ENCODE measurements around the gene TGDS.
A peak's percentile ranks its signal among the peaks of the same experiment; 100 is the strongest.
"Not testable (repeated sequence)": the region's sequence is repeated elsewhere in the genome, so short reads cannot be mapped to it uniquely, and the experiment has no call there.

TGDS gene, protein sequence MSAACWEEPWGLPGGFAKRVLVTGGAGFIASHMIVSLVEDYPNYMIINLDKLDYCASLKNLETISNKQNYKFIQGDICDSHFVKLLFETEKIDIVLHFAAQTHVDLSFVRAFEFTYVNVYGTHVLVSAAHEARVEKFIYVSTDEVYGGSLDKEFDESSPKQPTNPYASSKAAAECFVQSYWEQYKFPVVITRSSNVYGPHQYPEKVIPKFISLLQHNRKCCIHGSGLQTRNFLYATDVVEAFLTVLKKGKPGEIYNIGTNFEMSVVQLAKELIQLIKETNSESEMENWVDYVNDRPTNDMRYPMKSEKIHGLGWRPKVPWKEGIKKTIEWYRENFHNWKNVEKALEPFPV

DNA sequence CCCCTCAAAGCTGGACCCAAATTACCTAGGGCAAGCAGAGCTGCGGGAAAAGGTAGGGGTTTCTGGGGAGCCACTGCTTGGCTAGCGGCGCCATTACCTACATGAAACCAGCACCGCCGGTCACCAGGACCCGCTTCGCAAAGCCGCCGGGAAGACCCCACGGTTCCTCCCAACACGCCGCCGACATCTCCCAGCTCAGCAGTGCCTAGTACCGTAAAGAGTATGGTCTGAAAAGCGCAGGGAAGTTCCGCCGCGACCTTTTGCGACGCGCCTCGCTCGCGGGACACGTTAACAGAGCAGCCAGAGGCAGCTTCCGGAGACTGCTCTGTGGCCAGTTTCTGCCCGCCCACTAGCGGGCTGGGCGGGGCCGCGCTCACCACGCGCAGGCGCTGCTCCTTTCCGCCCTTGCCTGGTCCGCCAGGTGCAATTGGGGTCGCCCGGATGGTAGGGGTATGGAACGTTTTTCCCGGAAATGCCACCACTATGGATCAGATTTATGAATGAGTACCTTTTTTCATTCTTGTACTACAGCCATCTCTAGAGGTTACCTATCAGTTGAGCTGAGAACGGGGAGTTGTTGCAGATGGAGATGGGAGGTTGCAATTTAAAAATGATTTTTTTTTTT lies at the start of gene TGDS:
Gene TGDS, minus strand, starts transcription at position 203 of the 625 bp plus-strand sequence. Its CDS starts 16 bp downstream, at position 187.
- peak; percentile 95 for DNase-seq

DNA sequence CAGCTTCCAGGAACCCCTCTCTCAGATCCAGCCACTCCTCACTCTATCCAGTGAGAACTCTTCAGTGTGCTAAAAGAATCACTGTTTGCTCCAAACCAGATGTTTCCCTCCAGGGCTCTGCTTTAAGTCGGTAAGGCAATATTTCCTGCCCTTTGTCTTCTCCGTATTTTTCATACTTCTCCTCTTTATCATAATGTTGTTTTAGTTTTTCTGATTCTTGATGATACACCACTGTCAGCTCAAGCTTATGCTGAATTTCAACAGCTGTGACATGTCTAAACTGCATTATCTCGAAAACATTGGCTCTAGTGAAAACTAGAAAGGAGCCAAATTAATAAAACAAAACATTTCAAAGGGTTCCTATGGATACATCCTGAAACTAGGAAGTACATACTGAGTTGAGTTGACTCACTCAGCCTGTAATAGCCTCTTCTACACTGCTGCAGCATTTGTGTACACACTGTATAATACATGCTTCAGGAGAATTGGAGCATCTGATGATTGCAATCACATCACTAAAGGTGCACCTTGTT lies 45.5 kb upstream of the TGDS start:
- no peak for DNase-seq

DNA sequence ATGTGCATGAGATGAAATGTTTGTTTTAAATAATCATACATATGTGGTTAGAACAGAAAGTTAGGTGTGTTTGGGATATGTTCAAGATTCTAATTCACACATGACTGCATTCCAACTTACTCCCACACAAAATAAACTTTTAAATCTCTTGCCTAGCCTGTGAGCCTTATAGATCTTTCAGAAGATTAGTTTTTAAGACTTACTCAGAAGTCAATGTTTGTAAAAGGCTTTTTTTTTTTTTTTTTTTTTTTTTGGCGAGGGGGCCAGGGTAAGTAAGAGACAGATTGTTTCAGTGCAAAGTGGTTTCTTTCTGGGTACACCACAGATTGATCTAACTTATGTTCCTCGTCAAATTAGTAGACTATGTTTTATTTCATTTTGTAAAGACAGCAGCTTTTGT lies 44.8 kb upstream of the TGDS start:
- DNase-seq, result no peak

DNA sequence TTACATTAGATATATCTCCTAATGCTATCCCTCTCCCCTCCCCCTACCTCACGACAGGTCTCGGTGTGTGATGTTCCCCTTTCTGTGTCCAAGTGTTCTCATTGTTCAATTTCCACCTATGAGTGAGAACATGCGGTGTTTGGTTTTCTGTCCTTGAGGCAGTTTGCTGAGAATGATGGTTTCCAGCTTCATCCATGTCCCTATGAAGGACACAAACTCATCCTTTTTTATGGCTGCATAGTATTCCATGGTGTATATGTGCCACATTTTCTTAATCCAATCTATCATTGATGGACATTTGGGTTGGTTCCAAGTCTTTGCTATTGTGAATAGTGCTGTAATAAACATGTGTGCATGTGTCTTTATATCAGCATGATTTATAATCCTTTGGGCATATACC lies 41.7 kb upstream of the TGDS start:
- DNase-seq, result not testable (repeated sequence)

DNA sequence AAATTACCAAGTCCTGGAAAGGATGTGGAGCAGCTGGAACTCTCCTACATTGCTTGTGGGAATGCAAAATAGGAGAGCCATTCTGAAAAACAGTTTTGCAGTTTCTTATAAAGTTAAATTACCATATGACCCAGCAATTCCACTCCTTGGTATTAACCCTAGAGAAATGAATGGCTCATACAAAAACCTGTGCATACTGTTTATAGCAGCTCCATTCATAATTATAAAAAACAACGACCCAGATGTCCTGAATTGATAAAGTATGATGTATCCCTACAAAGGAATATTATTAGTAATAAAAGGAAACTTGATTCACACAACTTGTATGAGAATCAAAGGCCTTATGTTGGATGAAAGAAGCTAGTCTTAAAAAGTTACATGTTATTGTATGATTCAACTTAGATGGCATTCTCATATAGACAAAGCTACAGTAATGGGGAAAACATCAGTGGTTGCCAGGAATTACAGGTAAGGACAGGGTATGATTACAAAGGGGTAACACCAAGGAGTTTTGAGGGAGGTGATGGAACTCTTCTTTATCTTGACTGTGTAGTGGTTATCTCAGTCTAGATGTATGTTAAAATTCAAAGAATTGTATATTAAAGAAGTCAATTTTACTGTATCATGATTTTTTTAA lies 41.1 kb upstream of the TGDS start:
- DNase-seq, result no peak

DNA sequence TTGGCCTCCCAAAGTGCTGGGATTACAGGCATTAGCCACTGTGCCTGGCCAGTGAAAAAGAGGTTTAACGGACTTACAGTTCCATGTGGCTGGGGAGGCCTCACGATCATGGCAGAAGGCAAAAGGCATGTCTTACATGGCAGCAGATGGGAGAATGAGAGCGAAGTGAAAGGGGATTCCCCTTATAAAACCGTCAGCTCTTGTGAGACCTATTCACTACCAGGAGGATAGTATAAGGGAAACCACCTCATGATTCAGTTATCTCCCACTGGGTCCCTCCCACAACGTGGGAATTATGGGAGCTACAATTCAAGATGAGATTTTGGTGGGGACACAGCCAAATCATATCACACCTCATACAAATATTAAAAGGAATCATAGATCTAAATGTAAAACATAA lies 40.1 kb upstream of the TGDS start:
- DNase-seq, result not testable (repeated sequence)

DNA sequence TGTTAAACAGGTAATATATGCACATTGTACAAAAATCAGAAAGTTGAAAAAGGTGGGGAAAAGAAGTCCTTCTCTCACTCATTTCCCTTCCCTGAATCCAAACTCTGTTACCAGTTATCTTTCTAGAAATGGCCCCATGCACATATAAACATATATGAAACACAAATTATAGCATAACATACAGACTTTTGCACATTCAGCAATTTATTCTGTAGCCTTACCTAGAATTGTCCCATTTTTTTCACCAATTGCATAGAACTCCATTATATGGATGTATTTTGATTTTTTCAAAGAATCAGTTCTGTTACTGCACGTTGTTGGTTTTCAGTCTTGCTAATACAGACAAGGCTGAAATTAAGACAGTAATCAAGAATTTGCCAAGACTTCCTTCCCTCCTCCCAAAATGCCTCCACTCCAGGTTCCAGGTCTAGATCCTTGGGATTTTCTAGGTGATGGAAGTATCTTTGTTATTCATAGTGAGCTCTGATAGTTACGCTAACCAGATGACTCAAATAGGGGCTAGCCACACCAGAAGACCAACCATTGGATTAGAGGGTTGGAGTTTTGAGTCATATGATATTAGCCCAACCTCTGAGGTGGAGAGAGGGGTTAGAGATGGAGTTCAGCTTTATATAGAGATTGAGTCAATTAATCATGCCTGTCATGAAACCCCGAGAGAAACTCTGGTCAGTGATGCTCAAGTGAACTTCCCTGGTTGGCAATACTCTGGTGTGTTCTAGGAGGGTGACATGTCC lies 36.5 kb upstream of the TGDS start:
- no peak for DNase-seq

DNA sequence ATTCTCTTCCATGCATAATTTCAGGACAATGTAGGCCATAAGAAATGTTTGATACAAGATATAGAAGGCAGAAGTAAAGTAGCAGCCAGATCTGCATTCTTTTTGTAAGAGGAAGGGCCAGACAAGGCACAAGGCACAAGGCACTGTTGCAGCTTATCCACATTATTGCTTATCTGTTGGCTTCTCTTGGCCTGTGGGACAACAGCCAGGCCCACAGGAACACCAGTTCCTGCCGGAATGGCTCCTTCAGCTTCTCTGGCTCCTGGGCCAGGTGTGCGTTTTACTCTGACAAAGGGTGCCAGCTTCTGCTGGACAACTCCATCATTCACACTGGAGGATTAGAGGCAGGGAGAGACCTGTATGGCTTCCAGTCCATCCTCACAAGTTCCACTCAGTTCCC lies 34.9 kb upstream of the TGDS start:
- no peak for DNase-seq

DNA sequence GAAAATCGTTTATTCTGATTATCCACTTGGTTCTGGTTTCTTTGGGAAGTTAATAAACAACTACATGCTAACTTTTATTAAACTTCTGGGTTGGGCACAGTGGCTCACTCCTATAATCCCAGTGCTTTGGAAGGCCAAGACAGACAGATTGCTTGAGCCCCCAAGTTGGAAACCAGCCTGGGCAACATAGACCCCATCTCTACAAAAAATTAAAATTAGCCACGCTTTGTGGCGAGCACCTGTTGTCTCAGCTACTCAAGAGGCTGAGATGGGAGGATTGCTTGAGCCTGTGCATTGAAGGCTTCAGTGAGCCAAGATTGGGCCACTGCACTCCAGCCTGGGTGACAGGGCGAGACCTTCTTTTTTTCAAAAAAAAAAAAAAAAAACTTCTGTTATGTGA lies 27.4 kb upstream of the TGDS start:
- DNase-seq, result no peak

DNA sequence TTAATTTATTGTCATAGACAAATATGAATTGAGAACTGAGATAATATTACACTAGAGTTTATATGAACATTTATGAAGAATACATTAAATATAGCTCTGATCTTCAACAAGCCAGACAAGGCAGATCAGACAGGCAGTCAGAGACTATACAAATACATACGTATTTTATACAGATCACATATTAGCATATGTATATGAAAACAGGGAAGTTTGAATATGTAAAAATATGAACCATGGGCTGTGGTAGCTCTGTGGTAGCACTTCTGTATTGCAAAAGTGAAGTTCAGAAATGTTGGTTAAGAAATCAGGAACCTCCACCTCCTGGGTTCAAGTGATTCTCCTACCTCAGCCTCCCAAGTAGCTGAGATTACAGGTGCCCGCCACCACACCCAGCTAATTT lies 26.4 kb upstream of the TGDS start:
- DNase-seq, result peak; percentile 0

DNA sequence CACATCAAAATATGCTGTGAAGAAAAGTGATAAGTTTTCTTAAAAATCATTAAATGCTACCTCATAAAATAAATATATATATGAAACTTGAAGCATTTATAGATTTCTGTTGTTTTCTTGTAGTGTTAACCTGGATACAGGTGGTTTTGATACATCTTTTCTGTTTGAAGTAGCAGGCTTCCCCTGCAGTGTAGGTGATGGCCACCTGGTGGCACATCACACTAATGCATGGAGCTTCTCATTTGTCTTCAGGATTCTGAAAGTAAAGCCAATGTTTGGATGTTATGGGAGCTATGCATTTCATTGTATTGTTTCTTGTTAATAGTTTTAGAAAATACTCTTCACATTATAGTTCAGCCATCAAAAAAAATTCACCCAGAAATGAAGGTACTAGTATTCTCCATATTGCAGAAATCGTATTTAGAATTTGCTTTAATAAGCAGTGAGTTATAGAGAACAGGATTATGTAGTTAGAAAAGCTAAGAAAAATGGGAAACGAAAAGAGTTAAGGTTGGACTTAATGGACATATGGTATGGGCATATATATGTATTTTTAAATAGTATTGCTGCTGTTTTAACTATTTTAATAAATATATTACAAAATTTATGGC lies 24.4 kb upstream of the TGDS start:
- DNase-seq, result peak; percentile 7

DNA sequence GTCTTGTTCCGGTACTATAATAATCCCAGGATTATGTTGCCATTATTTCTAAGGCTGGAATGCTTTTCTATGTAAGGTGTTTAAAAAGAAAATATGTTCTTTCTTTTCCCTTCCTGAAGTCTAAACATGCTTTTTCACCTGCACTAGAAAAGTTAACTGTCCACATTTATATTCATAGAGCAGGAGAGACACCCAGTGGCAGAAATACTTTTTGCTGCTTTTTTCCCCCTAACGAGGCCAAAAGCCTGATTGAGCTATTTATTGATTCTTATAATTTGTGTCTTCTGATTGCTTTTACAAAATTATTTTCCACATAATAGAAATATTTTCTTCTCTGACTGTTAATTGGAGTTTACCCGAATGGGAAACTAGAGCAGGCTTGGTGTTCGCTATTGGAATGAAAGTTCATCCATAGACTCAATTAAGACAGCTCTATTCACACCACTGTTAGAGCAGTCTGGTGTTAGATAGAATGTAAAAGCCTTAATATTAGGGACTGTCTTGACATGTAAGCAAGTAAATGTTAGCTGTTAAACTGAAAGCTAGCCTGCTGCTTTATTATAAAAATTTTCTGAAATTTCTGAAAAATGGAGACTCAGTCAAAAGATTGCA lies 21.5 kb upstream of the TGDS start:
- no peak for DNase-seq

DNA sequence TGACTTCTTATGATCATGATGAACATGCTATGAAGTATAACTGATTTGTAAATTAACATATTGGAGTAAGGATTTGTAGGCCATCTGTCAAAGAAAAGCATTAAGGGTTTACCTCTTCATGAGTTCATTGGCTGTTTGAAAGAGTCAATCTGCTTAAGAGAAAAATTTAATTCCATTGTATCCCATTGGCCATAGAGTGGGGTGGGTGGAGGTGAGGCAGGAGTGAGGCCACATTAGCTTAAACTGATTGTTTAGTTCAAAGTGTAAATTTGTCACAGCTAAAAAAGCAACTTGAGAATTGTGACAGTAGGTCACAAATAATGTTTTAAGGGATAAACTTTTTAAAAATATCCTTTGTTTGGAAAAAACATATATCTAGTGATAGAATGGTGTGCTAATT lies 17.1 kb upstream of the TGDS start:
- DNase-seq, result no peak

DNA sequence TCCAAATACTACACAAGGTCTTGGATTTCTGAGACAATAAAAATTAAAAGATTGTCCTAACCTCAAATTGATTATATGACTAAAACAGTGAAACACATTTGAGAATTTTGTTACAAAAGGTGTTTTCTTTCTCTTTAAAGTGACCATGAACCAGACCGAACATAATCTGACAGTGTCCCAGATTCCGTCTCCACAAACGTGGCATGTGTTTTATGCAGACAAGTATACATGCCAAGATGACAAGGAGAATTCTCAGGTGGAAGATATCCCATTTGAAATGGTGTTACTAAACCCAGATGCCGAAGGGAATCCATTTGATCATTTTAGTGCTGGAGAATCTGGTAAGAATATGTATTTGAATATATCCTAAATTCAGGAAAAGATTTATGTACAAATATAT lies 16.1 kb upstream of the TGDS start:
- no peak for DNase-seq

DNA sequence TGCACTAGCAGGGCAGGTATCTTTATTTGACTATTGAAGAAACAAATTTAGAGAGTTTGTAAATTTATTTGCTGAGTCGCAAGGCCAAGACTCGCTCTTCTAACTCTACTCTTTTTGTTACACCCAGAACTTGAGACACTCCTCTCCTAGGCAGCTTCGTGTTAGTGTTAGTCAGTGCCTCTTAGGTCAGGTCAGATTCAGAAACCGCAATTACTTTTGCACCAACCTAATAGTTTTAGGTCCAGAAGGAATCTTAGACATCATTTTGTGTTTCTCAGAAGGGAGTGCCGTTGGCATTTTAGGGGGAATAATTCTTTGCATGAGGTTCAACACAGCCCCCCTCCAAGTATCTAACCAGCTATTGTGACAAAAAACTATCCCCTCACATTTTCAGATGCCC lies 14.5 kb upstream of the TGDS start:
- DNase-seq, result no peak

DNA sequence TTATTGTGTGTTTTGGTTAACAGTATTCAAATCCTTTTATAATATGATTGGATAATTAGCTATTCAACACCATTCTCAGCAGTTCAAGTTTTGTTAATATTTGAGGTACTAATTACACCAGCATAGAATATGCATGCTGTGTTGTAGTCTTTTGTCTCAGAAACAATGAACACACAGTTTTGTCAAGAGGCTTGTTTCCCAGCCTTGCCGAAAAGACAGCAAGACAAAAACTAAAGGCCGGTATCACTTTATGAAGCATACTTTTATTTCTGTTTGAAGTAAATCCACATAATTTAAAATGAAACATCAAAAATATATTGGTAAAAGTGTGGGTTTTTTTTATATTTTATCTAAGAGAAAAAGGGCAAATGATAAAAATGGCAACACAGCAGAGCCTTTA lies 13.2 kb upstream of the TGDS start:
- no peak for DNase-seq

DNA sequence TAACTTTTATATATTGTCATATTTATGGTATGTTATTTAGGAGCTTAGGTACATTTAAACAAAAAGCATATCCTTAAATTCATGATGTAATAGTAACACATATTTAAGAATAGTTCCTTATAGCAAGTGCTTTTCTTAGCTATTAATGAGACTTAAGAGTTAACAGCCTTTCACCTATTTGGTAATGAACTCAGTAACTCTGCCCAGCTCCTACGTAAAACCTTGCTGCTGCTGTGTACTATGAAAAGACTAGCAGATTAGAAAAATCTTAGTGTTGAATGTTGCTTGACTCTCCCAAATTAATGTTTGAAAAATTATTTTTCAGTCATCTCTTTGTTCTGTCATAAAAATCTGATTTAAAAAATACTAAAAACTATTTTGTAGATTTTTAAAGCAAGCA lies 12.6 kb upstream of the TGDS start:
- DNase-seq, result no peak

DNA sequence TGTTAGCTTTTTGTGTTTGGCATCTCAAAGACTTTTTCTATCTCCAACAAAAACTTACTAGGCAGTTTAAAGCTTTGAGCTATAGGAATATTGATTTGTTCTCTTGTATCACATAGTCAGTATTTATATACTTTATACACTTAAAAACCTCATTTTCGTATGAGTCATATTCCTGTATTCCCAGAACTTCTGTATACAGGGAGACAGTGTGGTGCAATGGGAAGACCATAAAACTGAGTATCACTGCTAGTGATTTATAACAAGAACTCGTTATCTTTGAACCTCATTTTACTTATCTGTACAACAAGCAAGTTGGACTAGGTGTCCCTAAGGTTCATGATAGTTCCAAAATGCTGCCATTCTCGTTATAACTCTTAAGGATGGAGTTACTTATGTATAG lies 12.0 kb upstream of the TGDS start:
- no peak for DNase-seq

DNA sequence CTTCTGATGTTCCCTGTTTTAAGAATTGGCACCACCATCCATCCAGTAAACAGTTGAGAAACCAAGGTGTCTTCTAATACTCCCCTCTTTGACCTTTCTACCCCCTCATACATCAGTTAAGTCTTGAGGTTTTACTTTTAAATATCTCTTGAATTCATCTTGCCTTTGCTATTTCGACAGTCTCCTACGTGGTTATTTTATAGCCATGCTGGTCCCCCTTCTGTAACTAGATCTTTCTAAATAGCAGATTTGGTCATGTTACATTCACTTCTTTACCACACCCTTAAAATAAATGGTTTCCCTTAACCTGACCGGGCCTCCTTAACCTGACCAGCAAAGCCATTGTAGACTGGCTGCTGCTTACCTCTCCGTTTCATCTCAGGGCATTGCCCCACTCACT lies 11.1 kb upstream of the TGDS start:
- no peak for DNase-seq

DNA sequence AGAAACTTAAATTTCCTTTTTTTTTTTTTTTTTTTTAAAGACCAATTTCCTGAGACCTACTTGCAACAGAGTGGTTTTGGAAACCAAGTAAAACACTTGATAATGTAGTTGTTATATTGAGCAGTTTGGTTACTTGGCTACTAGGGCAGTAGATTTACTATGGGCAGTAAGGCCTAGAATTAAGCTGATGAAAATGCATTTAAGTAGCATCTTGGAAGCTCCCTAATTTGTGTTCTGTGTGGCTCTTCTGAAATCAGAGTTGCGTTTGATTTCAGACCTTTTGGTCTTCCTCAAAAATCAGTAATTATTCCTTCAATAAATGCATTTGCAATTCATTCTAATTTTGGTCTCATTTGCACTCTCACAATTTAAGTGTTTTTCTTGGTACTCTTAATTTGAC lies 6.5 kb upstream of the TGDS start:
- DNase-seq, result no peak

DNA sequence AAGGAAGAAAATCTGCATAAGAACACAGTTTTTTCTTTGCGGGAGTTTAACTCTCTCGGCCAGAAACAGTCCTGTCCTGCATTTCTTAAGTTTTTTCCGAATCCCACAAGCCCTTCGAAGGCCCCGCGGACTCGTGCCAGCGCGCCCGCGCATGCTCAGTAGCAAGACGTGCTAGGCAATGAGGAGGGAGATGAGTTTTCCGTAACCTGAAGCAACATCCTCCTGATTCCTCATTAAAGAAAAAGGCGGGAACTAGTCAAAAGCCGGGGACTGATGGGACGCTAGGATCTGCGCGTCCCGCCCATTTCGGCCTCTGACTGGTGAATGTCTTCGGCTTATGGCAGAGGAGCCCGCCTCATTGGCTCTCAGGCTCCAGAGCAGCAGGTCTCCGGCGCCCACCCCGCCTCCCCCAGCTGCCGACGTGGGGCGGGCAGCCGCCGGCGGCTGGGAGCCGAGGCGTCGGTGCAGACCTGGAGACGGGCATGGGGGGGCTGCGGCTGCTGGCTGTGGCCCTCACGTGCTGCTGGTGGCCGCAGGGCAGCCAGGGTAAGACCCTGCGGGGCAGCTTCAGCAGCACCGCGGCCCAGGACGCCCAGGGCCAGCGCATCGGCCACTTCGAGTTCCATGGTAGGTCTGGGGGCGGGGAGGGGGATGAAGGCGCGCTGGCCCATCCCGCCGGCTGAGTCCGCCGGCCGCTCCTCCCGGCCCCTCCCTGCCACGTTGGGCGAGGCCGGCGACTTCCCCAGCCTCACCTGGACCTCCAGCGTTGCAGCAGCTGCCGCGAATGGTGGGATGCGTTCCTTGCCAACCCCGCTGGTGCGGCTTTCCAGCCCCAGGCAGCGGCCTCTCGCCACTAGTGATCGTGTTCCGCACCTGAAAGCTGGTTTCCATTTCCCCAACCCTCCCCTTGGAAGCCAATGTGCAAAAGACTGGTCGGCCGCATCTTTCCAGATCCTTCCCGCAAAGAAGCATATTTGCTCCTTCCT lies 5.8 kb upstream of the TGDS start, which contains the start of gene GPR180:
Gene GPR180, plus strand, starts transcription at position 412 of the 986 bp plus-strand sequence. Its CDS starts 71 bp downstream, at position 483.
- peak; percentile 99 for DNase-seq
